ENCODE measurements around the gene DRD4. TPM values are rescaled to one million over a fixed set of nuclear protein-coding genes. Genes with fewer than 3 reads are reported as not detected.

DRD4 gene
- total RNA-seq, 2 experiments from 2014 or later: 0.70 to 0.82 TPM

DNA sequence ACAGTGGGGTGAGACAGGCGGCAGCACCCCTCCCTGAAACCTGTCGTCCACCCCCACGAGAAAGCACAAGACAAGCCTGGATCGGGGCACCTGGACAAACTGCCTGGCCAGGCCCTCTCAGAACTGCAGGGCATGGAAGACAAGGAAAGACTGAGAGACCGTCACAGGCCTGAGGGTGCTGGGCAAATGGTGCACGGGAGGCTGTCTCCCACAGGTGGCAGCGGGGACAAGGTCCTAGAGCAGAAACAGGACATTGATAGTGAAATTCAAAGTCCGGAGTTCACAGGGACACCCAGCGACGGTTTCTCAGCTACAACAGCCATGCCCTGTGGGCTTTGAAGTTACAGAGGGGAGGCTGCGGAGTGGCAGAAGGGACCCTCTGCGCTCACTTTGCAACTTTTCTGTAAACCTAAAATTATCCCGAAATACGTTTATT, 20.6 kb downstream of the DRD4 start:
- ChIA-PET CTCF (interaction anchor here (0.6 kb wide), 1 partner anchor 13 kb away, joined by 3 read pairs; no protein-coding TSS in a partner anchor), POLR2A (interaction anchor here (1.0 kb wide), 1 partner anchor 38 kb away, joined by 3 read pairs; the partner anchor contains the start of genes DEAF1 and TMEM80)
- no peak overlapping the region for H3K27ac Mint-ChIP-seq

GRCh38 chr11:659532-660085, 22.5 kb downstream of the DRD4 start:
- ATAC-seq (ENCODE audit: poor library complexity) (no peak), DNase-seq (no peak)
- TF ChIP-seq, protein P1, sequence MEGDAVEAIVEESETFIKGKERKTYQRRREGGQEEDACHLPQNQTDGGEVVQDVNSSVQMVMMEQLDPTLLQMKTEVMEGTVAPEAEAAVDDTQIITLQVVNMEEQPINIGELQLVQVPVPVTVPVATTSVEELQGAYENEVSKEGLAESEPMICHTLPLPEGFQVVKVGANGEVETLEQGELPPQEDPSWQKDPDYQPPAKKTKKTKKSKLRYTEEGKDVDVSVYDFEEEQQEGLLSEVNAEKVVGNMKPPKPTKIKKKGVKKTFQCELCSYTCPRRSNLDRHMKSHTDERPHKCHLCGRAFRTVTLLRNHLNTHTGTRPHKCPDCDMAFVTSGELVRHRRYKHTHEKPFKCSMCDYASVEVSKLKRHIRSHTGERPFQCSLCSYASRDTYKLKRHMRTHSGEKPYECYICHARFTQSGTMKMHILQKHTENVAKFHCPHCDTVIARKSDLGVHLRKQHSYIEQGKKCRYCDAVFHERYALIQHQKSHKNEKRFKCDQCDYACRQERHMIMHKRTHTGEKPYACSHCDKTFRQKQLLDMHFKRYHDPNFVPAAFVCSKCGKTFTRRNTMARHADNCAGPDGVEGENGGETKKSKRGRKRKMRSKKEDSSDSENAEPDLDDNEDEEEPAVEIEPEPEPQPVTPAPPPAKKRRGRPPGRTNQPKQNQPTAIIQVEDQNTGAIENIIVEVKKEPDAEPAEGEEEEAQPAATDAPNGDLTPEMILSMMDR (IDR thresholded peaks at IDR 0.05): no peak
- Mint-ChIP-seq H3K9me3 (no peaks in the 10 kb centered on the region), H3K27ac (no peak overlapping the region), H3K4me3 (no peak overlapping the region), H3K27me3 (no peaks in the 10 kb centered on the region), H3K36me3 (ENCODE audit: low read depth) (peaks cover 17% of the 10 kb centered on the region), H3K4me1 (ENCODE audit: low read depth) (no peaks in the 10 kb centered on the region)
- Histone ChIP-seq H3K27me3 (ENCODE audit: control insufficient read depth in 1 of 2, insufficient read depth in 2 of 2, low read length in 2 of 2) (no peaks in the 10 kb centered on the region), H3K9me3 (ENCODE audit: control insufficient read depth in 1 of 2, insufficient read depth in 1 of 2, low read length in 2 of 2) (no peaks in the 10 kb centered on the region), H3K36me3 (ENCODE audit: insufficient read depth, low read length) (peaks cover 42% of the 10 kb centered on the region), H3K4me1 (ENCODE audit: insufficient read depth, low read length) (no peaks in the 10 kb centered on the region), H3K4me3 (ENCODE audit: low read length) (no peak overlapping the region), H3K27ac (ENCODE audit: low read depth in 1 of 2, low read length in 2 of 2) (no peak overlapping the region)
- intact Hi-C loops (cut with DNase I, micrococcal nuclease): no loop called here
- ChIA-PET POLR2A (no interaction called here), CTCF (no interaction called here)

More for the DNA sequence above, 20.6 kb downstream of the DRD4 start:
- no peaks in the 10 kb centered on the region for H3K27me3 ChIP-seq (ENCODE audit: control insufficient read depth in 1 of 2, insufficient read depth in 2 of 2, low read length in 2 of 2)
- H3K27ac ChIP-seq (ENCODE audit: low read depth in 1 of 2, low read length in 2 of 2): no peak overlapping the region
- TF ChIP-seq, protein P1 (IDR thresholded peaks at IDR 0.05): no peak
- H3K4me1 ChIP-seq (ENCODE audit: insufficient read depth, low read length): no peaks in the 10 kb centered on the region
- Mint-ChIP-seq H3K27me3 (no peaks in the 10 kb centered on the region), H3K36me3 (ENCODE audit: low read depth) (peaks cover 20% of the 10 kb centered on the region), H3K4me1 (ENCODE audit: low read depth) (no peaks in the 10 kb centered on the region), H3K9me3 (no peaks in the 10 kb centered on the region), H3K4me3 (no peak overlapping the region)
- intact Hi-C loops (cut with DNase I, micrococcal nuclease): no loop called here
- peaks cover 39% of the 10 kb centered on the region for H3K36me3 ChIP-seq (ENCODE audit: insufficient read depth, low read length)
- ATAC-seq (ENCODE audit: poor library complexity) (no peak), DNase-seq (no peak)
- no peaks in the 10 kb centered on the region for H3K9me3 ChIP-seq (ENCODE audit: control insufficient read depth in 1 of 2, insufficient read depth in 1 of 2, low read length in 2 of 2)
- no peak overlapping the region for H3K4me3 ChIP-seq (ENCODE audit: low read length)

DNA sequence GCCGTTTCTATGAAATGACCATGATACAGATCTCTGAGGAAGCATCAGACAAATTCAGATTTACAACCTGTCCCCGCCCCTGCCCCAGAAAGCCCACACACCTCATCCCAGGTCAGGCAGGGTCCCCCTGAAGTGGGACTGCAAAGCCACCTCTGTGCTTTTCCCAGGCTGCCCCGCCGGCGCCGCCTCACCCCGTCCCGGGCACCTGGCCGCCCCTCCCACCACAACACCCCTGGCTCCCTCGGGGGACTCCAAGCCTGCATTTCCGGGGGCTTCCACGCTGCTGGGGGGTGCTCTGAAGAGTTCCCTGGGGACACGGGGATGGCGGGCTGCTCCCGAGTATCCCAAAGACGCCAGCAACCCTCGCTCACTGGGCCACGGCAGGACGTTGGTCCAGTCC, 23.2 kb downstream of the DRD4 start:
- ATAC-seq (ENCODE audit: poor library complexity): no peak
- CTCF ChIA-PET: no interaction called here
- intact Hi-C loops (cut with DNase I, micrococcal nuclease): no loop called here
- H3K4me3 Mint-ChIP-seq: no peak overlapping the region
- TF ChIP-seq, protein P1 (IDR thresholded peaks at IDR 0.05): no peak
- POLR2A ChIA-PET: no interaction called here
- H3K36me3 Mint-ChIP-seq (ENCODE audit: low read depth): peaks cover 19% of the 10 kb centered on the region
- no peaks in the 10 kb centered on the region for H3K9me3 Mint-ChIP-seq
- peaks cover 42% of the 10 kb centered on the region for H3K36me3 ChIP-seq (ENCODE audit: insufficient read depth, low read length)
- H3K4me3 ChIP-seq (ENCODE audit: low read length): no peak overlapping the region
- H3K27ac Mint-ChIP-seq: no peak overlapping the region
- no peaks in the 10 kb centered on the region for H3K4me1 ChIP-seq (ENCODE audit: insufficient read depth, low read length)
- DNase-seq: no peak
- no peaks in the 10 kb centered on the region for H3K4me1 Mint-ChIP-seq (ENCODE audit: low read depth)
- no peaks in the 10 kb centered on the region for H3K27me3 ChIP-seq (ENCODE audit: control insufficient read depth in 1 of 2, insufficient read depth in 2 of 2, low read length in 2 of 2)
- H3K27ac ChIP-seq (ENCODE audit: low read depth in 1 of 2, low read length in 2 of 2): no peak overlapping the region
- no peaks in the 10 kb centered on the region for H3K9me3 ChIP-seq (ENCODE audit: control insufficient read depth in 1 of 2, insufficient read depth in 1 of 2, low read length in 2 of 2)
- no peaks in the 10 kb centered on the region for H3K27me3 Mint-ChIP-seq

Measured in CD4-positive, alpha-beta T cell (primary cell).